HepG2 (cell line): ENCODE results near the gene THRB. TPM values are rescaled to one million over a fixed set of nuclear protein-coding genes. Genes with fewer than 3 reads are reported as not detected.

Experiments used
- ATAC-seq: fragments of 200-7000 bp; cut with Tn5 transposase; 3 replicates; pipeline ENCODE4 v1.9.1; 2020; ENCODE audit warnings: mild to moderate bottlenecking, moderate library complexity
- BruUV-seq: library from RNA; stranded (reverse); fragments of 400-500 nt; replicated peaks from 2 replicates; lab custom pipeline; 2021; lab: Mats Ljungman, UMichigan
- CTCF ChIA-PET: fragments of 300-600 bp; formaldehyde crosslinking; extraction: SDS; loops from one replicate; lab custom pipeline; 2021; ENCODE audit warnings: low total read pairs, inconsistent platforms, low intra/inter-chr PET ratio; lab: Yijun Ruan, JAX
- POLR2A ChIA-PET: fragments of 350-600 bp; sonication (Branson Sonifier 250); formaldehyde crosslinking; loops from one replicate; lab custom pipeline; 2020; ENCODE audit warnings: antibody characterized with exemption, inconsistent platforms; lab: Yijun Ruan, JAX
- DNase-seq: peaks from one replicate; pipeline ENCODE4 v3.0.0-alpha.2; 2015; ENCODE audit warnings: low spot score
- FAIRE-seq: peaks from 3 replicates; lab custom pipeline; 2011; peaks lifted over from hg19 to GRCh38; lab: Jason Lieb, UNC
- H2AFZ ChIP-seq: one replicate; pipeline ENCODE4 v1.6.1; 2011; ENCODE audit warnings: low read length, inconsistent platforms
- H3K27ac ChIP-seq: fragments of 300-600 bp; 3 replicates; pipeline ENCODE4 v1.8.0; 2011; ENCODE audit warnings: mixed run types, mild to moderate bottlenecking, mixed read lengths, low read length, inconsistent platforms; ENCODE audit not compliant: insufficient read depth; ENCODE audit errors: extremely low read length
- H3K27me3 ChIP-seq, 2 experiments: fragments of 200-600 bp in 1 of 2; 2 replicates in 1 of 2; 3 replicates in 1 of 2; pipeline versions ENCODE4 v1.6.0 to v1.8.0; 2011; ENCODE audit warnings: low read length in 2 of 2, mild to moderate bottlenecking in 2 of 2, moderate library complexity in 2 of 2, inconsistent platforms in 1 of 2; ENCODE audit not compliant: insufficient read depth in 2 of 2, control insufficient read depth in 1 of 2
- H3K36me3 ChIP-seq, 2 experiments: fragments of 200-600 bp in 1 of 2; replicated peaks in 1 of 2; 2 replicates in 1 of 2; 3 replicates in 1 of 2; pipeline versions ENCODE4 v1.5.1 to v1.8.0; 2011; ENCODE audit warnings: low read length in 2 of 2, inconsistent platforms in 1 of 2; ENCODE audit not compliant: insufficient read depth in 2 of 2, control insufficient read depth in 1 of 2
- H3K4me1 ChIP-seq: 2 replicates; pipeline ENCODE4 v1.5.1; 2012; ENCODE audit warnings: low read length, inconsistent platforms; ENCODE audit not compliant: insufficient read depth
- H3K4me2 ChIP-seq: 2 replicates; pipeline ENCODE4 v1.6.0; 2011; ENCODE audit warnings: low read depth, low read length, inconsistent platforms
- H3K4me3 ChIP-seq, 3 experiments: fragments of 200-600 bp in 1 of 3; sonication (generic), shearing (Covaris generic) in 1 of 3; replicated peaks in 1 of 3; 2 replicates each; pipeline ENCODE4 v1.5.1; 2011 to 2016; ENCODE audit warnings: low read length in 3 of 3, inconsistent platforms in 2 of 3, low read depth in 2 of 3, mild to moderate bottlenecking in 2 of 3, control low read depth in 1 of 3, mixed read lengths in 1 of 3; ENCODE audit not compliant: insufficient read depth in 1 of 3
- H3K79me2 ChIP-seq: one replicate; pipeline ENCODE4 v1.6.1; 2011; ENCODE audit warnings: low read length, inconsistent platforms; ENCODE audit not compliant: insufficient read depth
- H3K9ac ChIP-seq: 2 replicates; pipeline ENCODE4 v1.6.0; 2011; ENCODE audit warnings: mild to moderate bottlenecking, low read depth, low read length, inconsistent platforms; ENCODE audit not compliant: insufficient read depth
- H3K9me3 ChIP-seq: 2 replicates; pipeline ENCODE4 v1.5.1; 2012; ENCODE audit warnings: mild to moderate bottlenecking, low read length
- H4K20me1 ChIP-seq: 2 replicates; pipeline ENCODE4 v1.6.0; 2011; ENCODE audit warnings: inconsistent platforms, mild to moderate bottlenecking, low read length, moderate library complexity; ENCODE audit not compliant: insufficient read depth
- AKAP8 ChIP-seq: sonication (generic); formaldehyde crosslinking; IDR thresholded peaks from 2 replicates; pipeline ENCODE4 v1.5.1; 2020; ENCODE audit warnings: mild to moderate bottlenecking, missing genetic modification reagents
- GABPA ChIP-seq, 2 experiments: IDR thresholded peaks; 2 replicates each; pipeline ENCODE4 v1.6.1; 2011 to 2016; ENCODE audit warnings: low read depth in 2 of 2, low read length in 1 of 2, missing biosample characterization in 1 of 2, missing genetic modification characterization in 1 of 2
- KAT7 ChIP-seq: IDR thresholded peaks from 2 replicates; pipeline ENCODE4 v1.6.1; 2018; ENCODE audit warnings: borderline replicate concordance, missing compliant biosample characterization
- ZBTB34 ChIP-seq: sonication (generic); formaldehyde crosslinking; IDR thresholded peaks from 2 replicates; pipeline ENCODE4 v1.8.0; 2022; ENCODE audit warnings: mild to moderate bottlenecking, missing genetic modification reagents
- ZNF180 ChIP-seq: sonication (generic); formaldehyde crosslinking; IDR thresholded peaks from 2 replicates; pipeline ENCODE4 v1.4.0; 2020; ENCODE audit warnings: low read depth, missing genetic modification reagents, borderline replicate concordance
- ZNF256 ChIP-seq: sonication (generic); formaldehyde crosslinking; conservative IDR thresholded peaks from 2 replicates; pipeline ENCODE4 v1.4.0; 2020; ENCODE audit warnings: missing genetic modification reagents
- ZNF354B ChIP-seq: sonication (generic); formaldehyde crosslinking; IDR thresholded peaks from 2 replicates; pipeline ENCODE4 v1.8.0; 2022; ENCODE audit warnings: mild to moderate bottlenecking, missing genetic modification reagents
- ZNF557 ChIP-seq: sonication (generic); formaldehyde crosslinking; IDR thresholded peaks from 2 replicates; pipeline ENCODE4 v1.4.0; 2020; ENCODE audit warnings: missing genetic modification reagents
- ZNF567 ChIP-seq: sonication (generic); formaldehyde crosslinking; IDR thresholded peaks from 2 replicates; pipeline ENCODE4 v1.8.1; 2023; ENCODE audit warnings: mild to moderate bottlenecking, missing genetic modification reagents, borderline replicate concordance
- ZNF574 ChIP-seq: sonication (generic); formaldehyde crosslinking; IDR thresholded peaks from 2 replicates; pipeline ENCODE4 v1.4.0; 2020; ENCODE audit warnings: missing genetic modification reagents
- WGBS: methylation state at CpG from one replicate; pipeline ENCODE4 v1.1.6; 2017; ENCODE audit warnings: low lambda C conversion rate; 5-methylcytosine and 5-hydroxymethylcytosine counted together
- in situ Hi-C: cut with HindIII; loops from 2 replicates; pipeline ENCODE4 v1.10.0; 2017; ENCODE audit warnings: low pct_unique_long_range_greater_than_20kb; ENCODE audit not compliant: extremely low pct_ligation_motif_present
- intact Hi-C: fragments of 100-400 bp; cut with micrococcal nuclease; formaldehyde crosslinking; loops from one replicate; pipeline ENCODE4 v1.10.0; 2022; ENCODE audit not compliant: unreplicated experiment
- polyA plus RNA-seq, 8 experiments: library from polyadenylated mRNA; depleted of rRNA in 3 of 8; stranded (reverse) in 7 of 8; unstranded in 1 of 8; fragments of >200 nt; fragmentation: Illumina TruSeq in 4 of 8; extraction: Trizol in 4 of 8; gene quantifications; 2 replicates each; pipeline versions ENCODE4 v1.2.1 to v1.2.3, GENCODE V29; 2011 to 2016; ENCODE audit warnings: low read depth in 4 of 8, missing spikeins in 1 of 8, mixed read lengths in 1 of 8; ENCODE audit not compliant: insufficient read depth in 1 of 8
- total RNA-seq, 5 experiments: library from RNA; depleted of rRNA; stranded (reverse); fragments of >200 nt; fragmentation: Illumina TruSeq; extraction: Trizol; gene quantifications; 2 replicates each; pipeline ENCODE4 v1.2.3, GENCODE V29; 2016; ENCODE audit warnings: low read depth in 1 of 5

The THRB gene
- total and polyA plus RNA-seq, 2 of the 13 experiments (the other 11 are each of a cell fraction or from before 2014, with no cell fraction given) = 4.7 to 22.7 TPM

- POLR2A ChIA-PET = interaction anchor here (1.3 to 1.8 kb wide), 2 partner anchors 62 to 106 kb away, joined by 5 to 7 read pairs; no protein-coding TSS in a partner anchor
- no peaks in the 10 kb centered on the region for H4K20me1 ChIP-seq
- H3K36me3 ChIP-seq = no peaks in the 10 kb centered on the region
- intact Hi-C loops (no loop called here), in situ Hi-C loops (no loop called here)
- peaks cover 9% of the 10 kb centered on the region for H3K79me2 ChIP-seq
- H2AFZ ChIP-seq = no peak overlapping the region
- H3K27me3 ChIP-seq = no peaks in the 10 kb centered on the region
- 93% methylated on average over 6 of the region's 6 CpGs for WGBS
- CTCF ChIA-PET = no interaction called here
- DNase-seq (no peak), FAIRE-seq (no peak), ATAC-seq (no peak)
- no TSS peak for BruUV-seq
- peaks cover 22% of the 10 kb centered on the region for H3K4me1 ChIP-seq
- no peak overlapping the region for H3K9ac ChIP-seq
- H3K4me2 ChIP-seq = no peak overlapping the region
- no peak overlapping the region for H3K27ac ChIP-seq
- H3K4me3 ChIP-seq = no peak overlapping the region
- H3K9me3 ChIP-seq = no peaks in the 10 kb centered on the region
- TF ChIP-seq GABPA (IDR thresholded peaks at IDR 0.05; ENCODE audit: low read depth, low read length) (no peak), GABPA (CRISPR knock-in tag; IDR thresholded peaks at IDR 0.05; ENCODE audit: low read depth) (no peak), ZNF567 (no peak), AKAP8 (CRISPR knock-in tag) (no peak)
Observed at GRCh38 chr3:24389108-24390090, 105.3 kb downstream of the THRB start.

- FAIRE-seq (no peak), ATAC-seq (no peak)
- H2AFZ ChIP-seq = no peak overlapping the region
- no peak overlapping the region for H3K9ac ChIP-seq
- intact Hi-C loops = no loop called here
- H4K20me1 ChIP-seq = no peaks in the 10 kb centered on the region
- no TSS peak for BruUV-seq
- TF ChIP-seq ZNF180 (no peak), ZNF557 (CRISPR knock-in tag) (no peak), ZNF256 (CRISPR knock-in tag) (no peak), ZNF354B (CRISPR knock-in tag) (no peak), ZBTB34 (CRISPR knock-in tag) (no peak), KAT7 (CRISPR knock-in tag) (no peak), ZNF574 (CRISPR knock-in tag) (no peak)
- TF ChIP-seq, all 625 proteins: peak for 0
- Histone ChIP-seq H3K27me3 (no peaks in the 10 kb centered on the region), H3K4me3 (no peak overlapping the region), H3K79me2 (peaks cover 5% of the 10 kb centered on the region), H3K4me2 (no peak overlapping the region), H3K36me3 (no peaks in the 10 kb centered on the region), H3K4me1 (peaks cover 14% of the 10 kb centered on the region), H3K9me3 (no peaks in the 10 kb centered on the region), H3K27ac (no peak overlapping the region)
- in situ Hi-C loops = no loop called here
- ChIA-PET CTCF (no interaction called here), POLR2A (interaction anchor here (1.8 kb wide), 1 partner anchor 107 kb away, joined by 5 read pairs; no protein-coding TSS in a partner anchor)
- no peak for DNase-seq
Observed at GRCh38 chr3:24388611-24389010, 106.0 kb downstream of the THRB start.
